ENCODE measurements around the gene RNF183. TPM values are rescaled to one million over a fixed set of nuclear protein-coding genes. Genes with fewer than 3 reads are reported as not detected.

RNF183 gene
- total and polyA plus RNA-seq, 2 of the 4 experiments (the other 2 are of a cell fraction) = not detected

GRCh38 chr9:113320051-113320450 is 16.9 kb upstream of the RNF183 start:
- no peak for ATAC-seq (ENCODE audit: low read depth)
- no peak overlapping the region for H3K4ac ChIP-seq (ENCODE audit: low read depth, low read length)
- H2BK120ac ChIP-seq (ENCODE audit: low read depth, low read length) = no peak overlapping the region
- no peak overlapping the region for H3K23ac ChIP-seq (ENCODE audit: low read depth, low read length)
- H2BK20ac ChIP-seq (ENCODE audit: low read depth, low read length) = no peak overlapping the region
- H3K36me3 ChIP-seq (ENCODE audit: control insufficient read depth, insufficient read depth, low read length) = no peaks in the 10 kb centered on the region
- H3K9me3 ChIP-seq (ENCODE audit: control insufficient read depth, insufficient read depth, low read length) = peaks cover 2% of the 10 kb centered on the region; the same call in 1 of the 2 replicates
- H3K4me1 ChIP-seq (ENCODE audit: control insufficient read depth, insufficient read depth, low read length) = no peaks in the 10 kb centered on the region
- H2BK15ac ChIP-seq (ENCODE audit: low read depth, low read length) = no peak overlapping the region
- TF ChIP-seq BHLHE40 (IDR thresholded peaks at IDR 0.05; ENCODE audit: low read depth, low read length) (no peak), USF2 (IDR thresholded peaks at IDR 0.05; ENCODE audit: low read depth, low read length) (no peak), CEBPB (IDR thresholded peaks at IDR 0.05; ENCODE audit: low read depth, low read length) (no peak), MXI1 (IDR thresholded peaks at IDR 0.05; ENCODE audit: borderline replicate concordance, low read depth, low read length) (no peak), RCOR1 (IDR thresholded peaks at IDR 0.05; ENCODE audit: insufficient replicate concordance, low read length) (no peak), CHD1 (IDR thresholded peaks at IDR 0.05; ENCODE audit: low read depth, low read length) (no peak), NFE2L2 (IDR thresholded peaks at IDR 0.05; ENCODE audit: low read depth, low read length) (no peak), CTCF (conservative IDR thresholded peaks at IDR 0.05; ENCODE audit: low read depth, low read length) (no peak), SMC3 (IDR thresholded peaks at IDR 0.05; ENCODE audit: low read depth, low read length) (no peak), ELK1 (IDR thresholded peaks at IDR 0.05; ENCODE audit: borderline replicate concordance, low read depth, low read length) (no peak), RAD21 (IDR thresholded peaks at IDR 0.05; ENCODE audit: low read length) (no peak), MAZ (IDR thresholded peaks at IDR 0.05; ENCODE audit: borderline replicate concordance, low read depth, low read length) (no peak), FOS (IDR thresholded peaks at IDR 0.05; ENCODE audit: low read depth, low read length) (no peak), RFX5 (IDR thresholded peaks at IDR 0.05; ENCODE audit: low read depth, low read length) (no peak), MAFK (IDR thresholded peaks at IDR 0.05; ENCODE audit: low read depth, low read length) (no peak), POLR2A (IDR thresholded peaks at IDR 0.05; ENCODE audit: low read depth, low read length) (no peak)
- no peak overlapping the region for H4K5ac ChIP-seq (ENCODE audit: low read depth, low read length)
- H3K4me3 ChIP-seq (ENCODE audit: insufficient read depth, low read depth, low read length) = no peak overlapping the region
- intact Hi-C loops (cut with micrococcal nuclease) (no loop called here), in situ Hi-C loops (cut with MboI; ENCODE audit: low sequenced_read_pairs) (no loop called here), dilution Hi-C loops (cut with HindIII; ENCODE audit: low sequenced_read_pairs, unreplicated experiment) (no loop called here)
- CTCF ChIA-PET = no interaction called here
- no CpG with 5 or more reads among the region's 3 CpGs for WGBS, 2 experiments (ENCODE audit: extremely low coverage in 2 of 2, insufficient read length in 1 of 2)
- H3K27me3 ChIP-seq (ENCODE audit: control insufficient read depth, insufficient read depth, low read length) = peaks cover 12% of the 10 kb centered on the region
- no peak for DNase-seq
- no peaks in the 10 kb centered on the region for H4K20me1 ChIP-seq (ENCODE audit: insufficient read depth, low read length)
- no peak overlapping the region for H4K8ac ChIP-seq (ENCODE audit: low read depth in 2 of 2, low read length in 2 of 2)
- H3K4me2 ChIP-seq (ENCODE audit: low read depth, low read length) = no peak overlapping the region
- H3K79me1 ChIP-seq (ENCODE audit: low read depth in 1 of 2, low read length in 2 of 2) = no peaks in the 10 kb centered on the region
- no peak overlapping the region for H3K56ac ChIP-seq (ENCODE audit: extremely low read depth, insufficient read depth, low read length)
- no peak overlapping the region for H2AFZ ChIP-seq (replicated peaks; ENCODE audit: low read length, poor library complexity)
- H3K9ac ChIP-seq (ENCODE audit: low read depth, low read length) = no peak overlapping the region
- no peaks in the 10 kb centered on the region for H3K9me1 ChIP-seq (ENCODE audit: insufficient read depth, low read length)
- H3K14ac ChIP-seq (replicated peaks; ENCODE audit: low read depth, low read length) = no peak overlapping the region
- no peak overlapping the region for H3K27ac ChIP-seq (ENCODE audit: insufficient read depth, low read length)
- H3K18ac ChIP-seq (ENCODE audit: low read depth, low read length) = no peak overlapping the region
- no peak overlapping the region for H2BK5ac ChIP-seq (ENCODE audit: low read depth, low read length, poor library complexity, severe bottlenecking)
- no peak overlapping the region for H4K91ac ChIP-seq (ENCODE audit: insufficient read depth, low read depth, low read length)
- POLR2A ChIA-PET (ENCODE audit: unreplicated experiment) = no interaction called here
- no peak overlapping the region for H2AK5ac ChIP-seq (ENCODE audit: low read depth, low read length)
- no TSS peak for BruUV-seq (replicated peaks)
- no peak overlapping the region for H2AK9ac ChIP-seq (replicated peaks; ENCODE audit: low read depth, low read length, poor library complexity)
